ENCODE measurements around the gene BABAM2. TPM values are rescaled to one million over a fixed set of nuclear protein-coding genes. Genes with fewer than 3 reads are reported as not detected.

Gene BABAM2
- total RNA-seq, 1 experiment from 2014 or later, result 27.1 TPM

DNA sequence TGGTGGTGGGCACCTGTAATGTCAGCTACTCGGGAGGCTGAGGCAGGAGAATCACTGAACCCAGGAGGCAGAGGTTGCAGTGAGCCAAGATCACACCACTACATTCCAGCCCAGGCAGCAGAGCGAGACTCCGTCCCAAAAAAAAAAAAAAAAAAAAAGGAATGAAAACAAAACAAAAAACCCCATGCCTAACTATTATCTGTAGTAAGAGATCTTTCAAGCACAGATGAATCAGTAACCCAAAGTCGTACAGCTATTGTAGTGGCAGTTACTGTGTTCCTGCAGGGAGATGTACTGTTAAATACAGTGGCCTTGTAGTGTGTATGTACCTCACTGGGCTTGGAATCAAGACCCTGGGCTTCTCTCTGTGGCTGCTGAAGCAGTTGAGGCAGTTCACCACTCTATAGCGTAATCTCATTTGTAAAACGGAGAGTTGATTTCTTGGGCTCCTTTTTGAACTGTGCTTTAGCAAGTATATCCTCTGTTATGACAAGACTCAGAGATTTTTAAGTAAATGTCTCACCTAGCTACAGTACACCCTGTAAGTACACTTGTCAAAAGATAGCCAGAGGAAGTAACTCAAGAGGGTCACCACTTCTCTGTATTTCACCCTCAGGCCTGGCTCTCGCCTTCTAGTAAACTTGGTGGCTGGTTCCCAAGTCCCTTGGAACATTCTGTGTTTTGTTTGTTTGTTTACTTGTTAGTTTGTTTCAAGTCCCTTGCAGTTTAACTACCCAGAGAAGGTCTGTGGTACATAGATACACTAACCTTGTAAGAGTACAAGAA is 392.5 kb downstream of the BABAM2 start:
- H2AK5ac ChIP-seq (ENCODE audit: insufficient read length, low read length), result no peak overlapping the region
- no peak overlapping the region for H4K5ac ChIP-seq (ENCODE audit: insufficient read length, low read depth, low read length)
- no CpG with 5 or more reads among the region's 7 CpGs for WGBS (ENCODE audit: extremely low coverage, insufficient read length, low lambda C conversion rate)
- H3K27ac ChIP-seq (ENCODE audit: insufficient read length, low read depth, low read length), result no peak overlapping the region
- no peak for DNase-seq
- H3K23ac ChIP-seq (ENCODE audit: insufficient read length, low read depth, low read length), result no peak overlapping the region
- H2BK5ac ChIP-seq (ENCODE audit: insufficient read length, low read length), result no peak overlapping the region
- H3K56ac ChIP-seq (ENCODE audit: insufficient read length, low read depth, low read length), result no peak overlapping the region
- H3K9me3 ChIP-seq (ENCODE audit: control insufficient read depth, low read depth, low read length), result no peaks in the 10 kb centered on the region
- Mint-ChIP-seq H3K4me1 (peaks cover 0 to 5% of the 10 kb centered on the region in 2 experiments; a peak in 2 of 4 replicates), H3K9me3 (no peaks in the 10 kb centered on the region), H3K27ac (no peak overlapping the region; a peak in 1 of 7 replicates), H3K4me3 (no peak overlapping the region), H3K36me3 (ENCODE audit: insufficient read depth in 1 of 3, low read depth in 3 of 3) (no peaks in the 10 kb centered on the region), H3K27me3 (ENCODE audit: low read depth) (no peaks in the 10 kb centered on the region)
- H3K14ac ChIP-seq (ENCODE audit: insufficient read depth, low read length), result no peak overlapping the region
- no peak overlapping the region for H4K8ac ChIP-seq (replicated peaks; ENCODE audit: insufficient read length, low read depth, low read length)
- H3T11ph ChIP-seq (ENCODE audit: low read length), result no peak overlapping the region
- no peaks in the 10 kb centered on the region for H3K27me3 ChIP-seq (ENCODE audit: insufficient read depth, low read length)
- no peak overlapping the region for H3K18ac ChIP-seq (ENCODE audit: insufficient read length, low read depth, low read length)
- H2AFZ ChIP-seq (ENCODE audit: low read length), result no peak overlapping the region
- TF ChIP-seq, protein P1, sequence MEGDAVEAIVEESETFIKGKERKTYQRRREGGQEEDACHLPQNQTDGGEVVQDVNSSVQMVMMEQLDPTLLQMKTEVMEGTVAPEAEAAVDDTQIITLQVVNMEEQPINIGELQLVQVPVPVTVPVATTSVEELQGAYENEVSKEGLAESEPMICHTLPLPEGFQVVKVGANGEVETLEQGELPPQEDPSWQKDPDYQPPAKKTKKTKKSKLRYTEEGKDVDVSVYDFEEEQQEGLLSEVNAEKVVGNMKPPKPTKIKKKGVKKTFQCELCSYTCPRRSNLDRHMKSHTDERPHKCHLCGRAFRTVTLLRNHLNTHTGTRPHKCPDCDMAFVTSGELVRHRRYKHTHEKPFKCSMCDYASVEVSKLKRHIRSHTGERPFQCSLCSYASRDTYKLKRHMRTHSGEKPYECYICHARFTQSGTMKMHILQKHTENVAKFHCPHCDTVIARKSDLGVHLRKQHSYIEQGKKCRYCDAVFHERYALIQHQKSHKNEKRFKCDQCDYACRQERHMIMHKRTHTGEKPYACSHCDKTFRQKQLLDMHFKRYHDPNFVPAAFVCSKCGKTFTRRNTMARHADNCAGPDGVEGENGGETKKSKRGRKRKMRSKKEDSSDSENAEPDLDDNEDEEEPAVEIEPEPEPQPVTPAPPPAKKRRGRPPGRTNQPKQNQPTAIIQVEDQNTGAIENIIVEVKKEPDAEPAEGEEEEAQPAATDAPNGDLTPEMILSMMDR (conservative IDR thresholded peaks at IDR 0.05), result no peak
- H3K23me2 ChIP-seq (ENCODE audit: insufficient read length, low read depth, low read length, poor library complexity, severe bottlenecking), result no peaks in the 10 kb centered on the region
- no peak overlapping the region for H2BK15ac ChIP-seq (ENCODE audit: low read depth, low read length)
- H3K4me2 ChIP-seq (ENCODE audit: insufficient read depth, insufficient read length, low read length), result no peak overlapping the region
- no peak overlapping the region for H2BK20ac ChIP-seq (ENCODE audit: low read depth, low read length, poor library complexity, severe bottlenecking)
- H2BK12ac ChIP-seq (ENCODE audit: insufficient read length, low read depth, low read length), result no peak overlapping the region
- no peak overlapping the region for H3K4ac ChIP-seq (ENCODE audit: low read depth, low read length)
- H3K9ac ChIP-seq (ENCODE audit: extremely low read depth, insufficient read length, low read length), result no peak overlapping the region
- no peak overlapping the region for H4K91ac ChIP-seq (ENCODE audit: insufficient read length, low read depth, low read length)
- H2BK120ac ChIP-seq (ENCODE audit: low read depth, low read length, poor library complexity, severe bottlenecking), result no peak overlapping the region
- H4K20me1 ChIP-seq (ENCODE audit: control insufficient read depth, insufficient read depth, insufficient read length), result no peaks in the 10 kb centered on the region
- no peaks in the 10 kb centered on the region for H3K79me2 ChIP-seq (ENCODE audit: insufficient read depth, low read length)
- H3K79me1 ChIP-seq (ENCODE audit: insufficient read depth, low read depth, low read length, poor library complexity, severe bottlenecking), result no peaks in the 10 kb centered on the region
- no peaks in the 10 kb centered on the region for H3K4me1 ChIP-seq (ENCODE audit: insufficient read depth, low read length)

All from H9 (cell line).